Measurements from ENCODE around the gene PKIB. TPM values are rescaled to one million over a fixed set of nuclear protein-coding genes. Genes with fewer than 3 reads are reported as not detected.

Gene PKIB
- total and polyA plus RNA-seq, 7 donors: 0.49 to 420 (median 40.4) TPM; not detected in 1

- H3K9me3 ChIP-seq: no peaks in the 10 kb centered on the region
- no peak overlapping the region for H3K27ac ChIP-seq
- no peak for DNase-seq
- intact Hi-C loops (cut with DNase I): no loop called here
- no peak for TF ChIP-seq POLR2AphosphoS5 (IDR thresholded peaks at IDR 0.05)
- no peak for TF ChIP-seq EP300 (IDR thresholded peaks at IDR 0.05)
- TF ChIP-seq POLR2A (IDR thresholded peaks at IDR 0.05): no peak
- TF ChIP-seq, protein P1, sequence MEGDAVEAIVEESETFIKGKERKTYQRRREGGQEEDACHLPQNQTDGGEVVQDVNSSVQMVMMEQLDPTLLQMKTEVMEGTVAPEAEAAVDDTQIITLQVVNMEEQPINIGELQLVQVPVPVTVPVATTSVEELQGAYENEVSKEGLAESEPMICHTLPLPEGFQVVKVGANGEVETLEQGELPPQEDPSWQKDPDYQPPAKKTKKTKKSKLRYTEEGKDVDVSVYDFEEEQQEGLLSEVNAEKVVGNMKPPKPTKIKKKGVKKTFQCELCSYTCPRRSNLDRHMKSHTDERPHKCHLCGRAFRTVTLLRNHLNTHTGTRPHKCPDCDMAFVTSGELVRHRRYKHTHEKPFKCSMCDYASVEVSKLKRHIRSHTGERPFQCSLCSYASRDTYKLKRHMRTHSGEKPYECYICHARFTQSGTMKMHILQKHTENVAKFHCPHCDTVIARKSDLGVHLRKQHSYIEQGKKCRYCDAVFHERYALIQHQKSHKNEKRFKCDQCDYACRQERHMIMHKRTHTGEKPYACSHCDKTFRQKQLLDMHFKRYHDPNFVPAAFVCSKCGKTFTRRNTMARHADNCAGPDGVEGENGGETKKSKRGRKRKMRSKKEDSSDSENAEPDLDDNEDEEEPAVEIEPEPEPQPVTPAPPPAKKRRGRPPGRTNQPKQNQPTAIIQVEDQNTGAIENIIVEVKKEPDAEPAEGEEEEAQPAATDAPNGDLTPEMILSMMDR (IDR thresholded peaks at IDR 0.05): no peak
- no peak overlapping the region for H3K4me3 ChIP-seq
- no peaks in the 10 kb centered on the region for H3K36me3 ChIP-seq
- H3K27me3 ChIP-seq: no peaks in the 10 kb centered on the region
- no peaks in the 10 kb centered on the region for H3K4me1 ChIP-seq
Measured at GRCh38 chr6:122696853-122697252, 86.6 kb downstream of the PKIB start.

- Histone ChIP-seq H3K4me3 (no peak overlapping the region), H3K36me3 (no peaks in the 10 kb centered on the region), H3K4me1 (no peaks in the 10 kb centered on the region), H3K27ac (no peak overlapping the region), H3K9me3 (no peaks in the 10 kb centered on the region), H3K27me3 (no peaks in the 10 kb centered on the region)
- 84 to 95% methylated on average over 1 of the region's 1 CpG for WGBS, 2 donors
- no peak for TF ChIP-seq POLR2AphosphoS5 (IDR thresholded peaks at IDR 0.05)
- no peak for TF ChIP-seq POLR2A (IDR thresholded peaks at IDR 0.05)
- TF ChIP-seq, protein P1 (IDR thresholded peaks at IDR 0.05): no peak
- no peak for TF ChIP-seq EP300 (IDR thresholded peaks at IDR 0.05)
- intact Hi-C loops (cut with DNase I): no loop called here
- DNase-seq: no peak
Measured at GRCh38 chr6:122697458-122697857, 87.3 kb downstream of the PKIB start.

- no peak for DNase-seq
Measured at GRCh38 chr6:122701666-122702065, 91.5 kb downstream of the PKIB start.

DNA sequence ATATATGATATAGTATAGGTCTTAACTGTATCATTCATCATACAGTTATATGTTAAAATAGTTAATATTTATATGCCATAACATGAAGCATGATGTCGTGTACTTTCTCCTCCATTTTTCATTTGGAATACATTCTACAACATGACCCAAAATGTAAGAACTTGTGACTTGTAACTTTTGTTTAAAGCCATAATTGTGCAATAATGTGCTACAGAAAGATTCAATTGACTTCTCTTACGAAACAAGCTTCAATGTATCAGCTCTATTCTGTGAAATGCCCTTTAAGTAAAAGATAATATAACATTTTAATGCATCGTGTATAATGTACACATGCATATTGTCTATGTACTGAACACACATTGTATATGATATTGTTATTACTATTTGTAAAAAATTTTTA is 92.6 kb downstream of the PKIB start:
- DNase-seq: no peak
- intact Hi-C loops (cut with DNase I): no loop called here
- no peak for TF ChIP-seq EP300 (IDR thresholded peaks at IDR 0.05)
- Histone ChIP-seq H3K4me1 (no peaks in the 10 kb centered on the region), H3K4me3 (no peak overlapping the region), H3K36me3 (no peaks in the 10 kb centered on the region), H3K27ac (no peak overlapping the region), H3K9me3 (no peaks in the 10 kb centered on the region), H3K27me3 (no peaks in the 10 kb centered on the region)
- WGBS, 2 donors: 90 to 92% methylated on average over 3 of the region's 3 CpGs

More at GRCh38 chr6:122701666-122702065, 91.5 kb downstream of the PKIB start:
- intact Hi-C loops (cut with DNase I): no loop called here
- no peak overlapping the region for H3K4me3 ChIP-seq
- no peaks in the 10 kb centered on the region for H3K27me3 ChIP-seq
- H3K9me3 ChIP-seq: no peaks in the 10 kb centered on the region
- TF ChIP-seq POLR2A (IDR thresholded peaks at IDR 0.05): no peak
- TF ChIP-seq, protein P1 (IDR thresholded peaks at IDR 0.05): no peak
- no peak for TF ChIP-seq EP300 (IDR thresholded peaks at IDR 0.05)
- no peak for TF ChIP-seq POLR2AphosphoS5 (IDR thresholded peaks at IDR 0.05)
- no peaks in the 10 kb centered on the region for H3K4me1 ChIP-seq
- 90 to 95% methylated on average over 1 of the region's 1 CpG for WGBS, 2 donors
- H3K36me3 ChIP-seq: no peaks in the 10 kb centered on the region
- no peak overlapping the region for H3K27ac ChIP-seq

- H3K27ac ChIP-seq: no peak overlapping the region
- TF ChIP-seq EP300 (IDR thresholded peaks at IDR 0.05): no peak
- TF ChIP-seq POLR2AphosphoS5 (IDR thresholded peaks at IDR 0.05): no peak
- TF ChIP-seq POLR2A (IDR thresholded peaks at IDR 0.05): no peak
- no peak for DNase-seq
- H3K27me3 ChIP-seq: no peaks in the 10 kb centered on the region
- WGBS, 2 donors: 80 to 88% methylated on average over 4 of the region's 4 CpGs
- no peaks in the 10 kb centered on the region for H3K36me3 ChIP-seq
- no peaks in the 10 kb centered on the region for H3K4me1 ChIP-seq
- H3K4me3 ChIP-seq: no peak overlapping the region
- no peaks in the 10 kb centered on the region for H3K9me3 ChIP-seq
- intact Hi-C loops (cut with DNase I): no loop called here
Measured at GRCh38 chr6:122704066-122704465, 93.9 kb downstream of the PKIB start.

DNA sequence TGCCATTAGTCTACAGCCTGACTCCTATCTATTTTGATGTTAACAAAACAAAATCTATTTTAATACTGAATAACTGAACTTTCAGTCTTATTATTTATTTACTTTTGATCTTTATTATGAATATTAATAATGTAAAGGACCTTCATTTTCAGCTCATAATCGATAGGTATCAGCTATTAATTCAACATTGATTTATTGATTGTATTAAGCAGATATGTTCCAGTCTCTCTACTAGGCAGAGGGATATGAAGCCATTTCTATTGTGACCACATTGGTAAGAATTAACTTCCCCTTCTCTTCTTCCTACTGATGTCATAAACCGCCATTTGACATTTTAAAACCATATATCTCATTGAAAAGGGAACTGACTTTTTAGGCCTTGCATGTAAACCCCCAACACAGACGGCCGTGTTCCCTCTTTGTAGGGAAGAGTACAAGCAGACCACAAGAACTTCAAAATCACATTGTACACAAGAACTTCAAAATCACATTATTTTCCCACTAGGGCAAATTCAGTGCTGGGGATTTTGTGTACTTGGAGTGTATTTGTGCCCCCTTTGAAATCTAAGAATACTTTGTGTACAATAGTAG is 99.8 kb downstream of the PKIB start:
- Histone ChIP-seq H3K9me3 (no peaks in the 10 kb centered on the region), H3K27me3 (no peaks in the 10 kb centered on the region), H3K4me1 (no peaks in the 10 kb centered on the region), H3K4me3 (no peak overlapping the region), H3K36me3 (no peaks in the 10 kb centered on the region), H3K27ac (no peak overlapping the region)
- intact Hi-C loops (cut with DNase I): no loop called here
- 47 to 82% methylated on average over 4 of the region's 4 CpGs for WGBS, 2 donors
- no peak for DNase-seq
- no peak for TF ChIP-seq EP300 (IDR thresholded peaks at IDR 0.05)
- TF ChIP-seq POLR2A (IDR thresholded peaks at IDR 0.05): no peak
- TF ChIP-seq POLR2AphosphoS5 (IDR thresholded peaks at IDR 0.05): no peak
- TF ChIP-seq, protein P1 (IDR thresholded peaks at IDR 0.05): no peak
